ENCODE measurements around the gene ANKRD9. TPM values are rescaled to one million over a fixed set of nuclear protein-coding genes. Genes with fewer than 3 reads are reported as not detected.
"Not testable (repeated sequence)": the region's sequence is repeated elsewhere in the genome, so short reads cannot be mapped to it uniquely, and the experiment has no call there.

The ANKRD9 gene
- total and polyA plus RNA-seq, 8 donors, result 5.3 to 357 (median 27.0) TPM

GRCh38 chr14:102524451-102525218 is 15.1 kb upstream of the ANKRD9 start:
- Histone ChIP-seq H3K27ac (peak overlapping the region; percentile 82 to 95 (median 93)), H3K9me3 (no peaks in the 10 kb centered on the region), H3K4me1 (peaks cover 10 to 31% (median 20%) of the 10 kb centered on the region in 4 donors), H3K4me3 (peak overlapping the region; percentile 60 to 67 (median 62)), H3K36me3 (no peaks in the 10 kb centered on the region), H3K27me3 (no peaks in the 10 kb centered on the region)
- TF ChIP-seq CTCF (IDR thresholded peaks at IDR 0.05) (peak in 6 of 7 experiments; percentile 86 to 100 (median 99)), POLR2AphosphoS5 (IDR thresholded peaks at IDR 0.05) (peak; percentile 63 to 85 (median 70)), POLR2A (IDR thresholded peaks at IDR 0.05) (no peak), EP300 (IDR thresholded peaks at IDR 0.05) (no peak)
- intact Hi-C loops (cut with DNase I; ENCODE audit: low total_unique reads), result no loop called here
- DNase-seq, result peak; percentile 99
- WGBS, 5 donors, result 0 to 1% (median 0%) methylated on average over 20 to 32 of the region's 32 CpGs

- TF ChIP-seq POLR2AphosphoS5 (IDR thresholded peaks at IDR 0.05), result no peak
- TF ChIP-seq POLR2A (IDR thresholded peaks at IDR 0.05), result no peak
- no peak for TF ChIP-seq CTCF (IDR thresholded peaks at IDR 0.05)
- TF ChIP-seq EP300 (IDR thresholded peaks at IDR 0.05), result no peak
- Histone ChIP-seq H3K27me3 (no peaks in the 10 kb centered on the region), H3K4me3 (peak overlapping the region; percentile 60 to 67 (median 62)), H3K4me1 (peaks cover 10 to 31% (median 20%) of the 10 kb centered on the region in 4 donors), H3K36me3 (no peaks in the 10 kb centered on the region), H3K9me3 (no peaks in the 10 kb centered on the region), H3K27ac (peak overlapping the region; percentile 56 to 94 (median 91))
- peak in 1 of 2 donors; percentile 60 for DNase-seq
- 27 to 41% (median 37%) methylated on average over 29 to 34 of the region's 34 CpGs for WGBS, 5 donors
- intact Hi-C loops (cut with DNase I; ENCODE audit: low total_unique reads), result no loop called here
Measured at GRCh38 chr14:102523569-102524450, 14.2 kb upstream of the ANKRD9 start.

- intact Hi-C loops (cut with DNase I; ENCODE audit: low total_unique reads), result no loop called here
- H3K36me3 ChIP-seq, result no peaks in the 10 kb centered on the region
- TF ChIP-seq EP300 (IDR thresholded peaks at IDR 0.05) (no peak), POLR2AphosphoS5 (IDR thresholded peaks at IDR 0.05) (no peak), CTCF (IDR thresholded peaks at IDR 0.05) (no peak), POLR2A (IDR thresholded peaks at IDR 0.05) (no peak)
- H3K4me1 ChIP-seq, result peaks cover 10 to 31% (median 20%) of the 10 kb centered on the region in 4 donors
- H3K27me3 ChIP-seq, result no peaks in the 10 kb centered on the region
- no peaks in the 10 kb centered on the region for H3K9me3 ChIP-seq
- H3K27ac ChIP-seq, result peak overlapping the region in 3 of 5 donors; percentile 91 to 94 (median 93)
- H3K4me3 ChIP-seq, result no peak overlapping the region
- DNase-seq, result no peak
- WGBS, 5 donors, result 45 to 64% (median 61%) methylated on average over 3 of the region's 3 CpGs
Measured at GRCh38 chr14:102523200-102523568, 13.6 kb upstream of the ANKRD9 start.

- H3K27me3 ChIP-seq, H3K36me3 ChIP-seq, H3K9me3 ChIP-seq, H3K4me3 ChIP-seq, DNase-seq, H3K27ac ChIP-seq: not testable (repeated sequence)
- WGBS, 5 donors, result 78 to 83% (median 81%) methylated on average over 5 of the region's 5 CpGs
- intact Hi-C loops (cut with DNase I; ENCODE audit: low total_unique reads), result loop anchor here (5.0 kb wide), 1 partner anchor 82 kb away; no protein-coding TSS in a partner anchor
- peaks cover 10 to 32% (median 20%) of the 10 kb centered on the region in 4 donors for H3K4me1 ChIP-seq
Measured at GRCh38 chr14:102519709-102520108, 10.1 kb upstream of the ANKRD9 start.

Measured in stomach (tissue), 9 donors.